Calu3 (cell line): ENCODE data around the gene MAOB. TPM values are rescaled to one million over a fixed set of nuclear protein-coding genes. Genes with fewer than 3 reads are reported as not detected.

ENCODE experiments used
- BruUV-seq: library from RNA; stranded (reverse); fragments of 400-500 nt; replicated peaks from 2 replicates; lab custom pipeline; 2021; lab: Mats Ljungman, UMichigan
- CTCF ChIA-PET: fragments of 300-600 bp; sonication (Branson Sonifier 250); formaldehyde crosslinking; loops from one replicate; lab custom pipeline; 2022; ENCODE audit warnings: antibody characterized with exemption; lab: Charles Lee
- DNase-seq: peaks from one replicate; pipeline ENCODE4 v3.0.0; 2022
- H3K27ac Mint-ChIP-seq: one replicate; pipeline ENCODE4 v1.8.0; 2022; ENCODE audit warnings: mixed read lengths; ENCODE audit not compliant: unreplicated experiment
- H3K27me3 Mint-ChIP-seq: one replicate; pipeline ENCODE4 v1.8.0; 2022; ENCODE audit warnings: mixed read lengths; ENCODE audit not compliant: unreplicated experiment
- H3K36me3 Mint-ChIP-seq: one replicate; pipeline ENCODE4 v1.8.0; 2022; ENCODE audit warnings: mild to moderate bottlenecking, moderate library complexity, mixed read lengths; ENCODE audit not compliant: insufficient read depth, unreplicated experiment
- H3K4me1 Mint-ChIP-seq: one replicate; pipeline ENCODE4 v1.8.0; 2022; ENCODE audit warnings: mild to moderate bottlenecking, low read depth, mixed read lengths; ENCODE audit not compliant: unreplicated experiment
- H3K4me3 Mint-ChIP-seq: one replicate; pipeline ENCODE4 v1.8.0; 2022; ENCODE audit warnings: mild to moderate bottlenecking, low read depth, moderate library complexity, mixed read lengths; ENCODE audit not compliant: unreplicated experiment
- H3K9me3 Mint-ChIP-seq: one replicate; pipeline ENCODE4 v1.8.0; 2022; ENCODE audit warnings: low read depth, mixed read lengths; ENCODE audit not compliant: unreplicated experiment
- intact Hi-C: fragments of 100-400 bp; cut with micrococcal nuclease; formaldehyde crosslinking; loops from one replicate; pipeline ENCODE4 v1.10.0; 2022; ENCODE audit not compliant: unreplicated experiment
- total RNA-seq: library from RNA; stranded (reverse); gene quantifications from 2 replicates; pipeline ENCODE4 v1.2.3, GENCODE V29; 2022
- TF ChIP-seq, protein P1 (sequence below): fragments of 200-600 bp; IDR thresholded peaks from one replicate; pipeline ENCODE4 v1.8.0; 2022; ENCODE audit warnings: antibody characterized with exemption; ENCODE audit not compliant: unreplicated experiment

The MAOB gene
- total RNA-seq, 1 experiment from 2014 or later, result 56.8 TPM

- H3K9me3 Mint-ChIP-seq, result no peaks in the 10 kb centered on the region
- TF ChIP-seq, protein P1, sequence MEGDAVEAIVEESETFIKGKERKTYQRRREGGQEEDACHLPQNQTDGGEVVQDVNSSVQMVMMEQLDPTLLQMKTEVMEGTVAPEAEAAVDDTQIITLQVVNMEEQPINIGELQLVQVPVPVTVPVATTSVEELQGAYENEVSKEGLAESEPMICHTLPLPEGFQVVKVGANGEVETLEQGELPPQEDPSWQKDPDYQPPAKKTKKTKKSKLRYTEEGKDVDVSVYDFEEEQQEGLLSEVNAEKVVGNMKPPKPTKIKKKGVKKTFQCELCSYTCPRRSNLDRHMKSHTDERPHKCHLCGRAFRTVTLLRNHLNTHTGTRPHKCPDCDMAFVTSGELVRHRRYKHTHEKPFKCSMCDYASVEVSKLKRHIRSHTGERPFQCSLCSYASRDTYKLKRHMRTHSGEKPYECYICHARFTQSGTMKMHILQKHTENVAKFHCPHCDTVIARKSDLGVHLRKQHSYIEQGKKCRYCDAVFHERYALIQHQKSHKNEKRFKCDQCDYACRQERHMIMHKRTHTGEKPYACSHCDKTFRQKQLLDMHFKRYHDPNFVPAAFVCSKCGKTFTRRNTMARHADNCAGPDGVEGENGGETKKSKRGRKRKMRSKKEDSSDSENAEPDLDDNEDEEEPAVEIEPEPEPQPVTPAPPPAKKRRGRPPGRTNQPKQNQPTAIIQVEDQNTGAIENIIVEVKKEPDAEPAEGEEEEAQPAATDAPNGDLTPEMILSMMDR, result no peak
- no TSS peak for BruUV-seq
- intact Hi-C loops, result no loop called here
- H3K4me1 Mint-ChIP-seq, result no peaks in the 10 kb centered on the region
- no peak for DNase-seq
- H3K27me3 Mint-ChIP-seq, result no peaks in the 10 kb centered on the region
- H3K36me3 Mint-ChIP-seq, result no peaks in the 10 kb centered on the region
- no peak overlapping the region for H3K27ac Mint-ChIP-seq
- CTCF ChIA-PET, result no interaction called here
- H3K4me3 Mint-ChIP-seq, result no peak overlapping the region
Measured at GRCh38 chrX:43718956-43719355, 163.3 kb downstream of the MAOB start.

GRCh38 chrX:43718546-43718945 lies 163.7 kb downstream of the MAOB start:
- H3K9me3 Mint-ChIP-seq, result no peaks in the 10 kb centered on the region
- no peaks in the 10 kb centered on the region for H3K36me3 Mint-ChIP-seq
- no peaks in the 10 kb centered on the region for H3K27me3 Mint-ChIP-seq
- CTCF ChIA-PET, result no interaction called here
- H3K27ac Mint-ChIP-seq, result no peak overlapping the region
- intact Hi-C loops, result no loop called here
- DNase-seq, result no peak
- TF ChIP-seq, protein P1, result no peak
- no peak overlapping the region for H3K4me3 Mint-ChIP-seq
- no peaks in the 10 kb centered on the region for H3K4me1 Mint-ChIP-seq
- no TSS peak for BruUV-seq

GRCh38 chrX:43718081-43718480 lies 164.2 kb downstream of the MAOB start:
- TF ChIP-seq, protein P1, result no peak
- no peaks in the 10 kb centered on the region for H3K36me3 Mint-ChIP-seq
- no peak overlapping the region for H3K4me3 Mint-ChIP-seq
- DNase-seq, result no peak
- no peaks in the 10 kb centered on the region for H3K4me1 Mint-ChIP-seq
- CTCF ChIA-PET, result no interaction called here
- no TSS peak for BruUV-seq
- H3K27me3 Mint-ChIP-seq, result no peaks in the 10 kb centered on the region
- no peaks in the 10 kb centered on the region for H3K9me3 Mint-ChIP-seq
- no peak overlapping the region for H3K27ac Mint-ChIP-seq
- intact Hi-C loops, result no loop called here

GRCh38 chrX:43717161-43717560 lies 165.1 kb downstream of the MAOB start:
- CTCF ChIA-PET, result no interaction called here
- Mint-ChIP-seq H3K36me3 (no peaks in the 10 kb centered on the region), H3K4me3 (no peak overlapping the region), H3K27me3 (no peaks in the 10 kb centered on the region), H3K9me3 (no peaks in the 10 kb centered on the region), H3K27ac (no peak overlapping the region), H3K4me1 (no peaks in the 10 kb centered on the region)
- no TSS peak for BruUV-seq
- no peak for DNase-seq
- intact Hi-C loops, result no loop called here
- TF ChIP-seq, protein P1, result no peak
